Progenitor cell of endocrine pancreas (in vitro differentiated cells): ENCODE data around the gene LRMDA. TPM values are rescaled to one million over a fixed set of nuclear protein-coding genes. Genes with fewer than 3 reads are reported as not detected.

Experiments
- DNase-seq: peaks from one replicate; pipeline ENCODE4 v3.0.0; 2021; ENCODE audit warnings: low spot score; ENCODE audit not compliant: unreplicated experiment
- H3K27ac Mint-ChIP-seq: 2 replicates; pipeline ENCODE4 v1.8.0; 2021; ENCODE audit warnings: mild to moderate bottlenecking, moderate library complexity, mixed read lengths
- H3K27me3 Mint-ChIP-seq: 2 replicates; pipeline ENCODE4 v1.8.0; 2021; ENCODE audit warnings: mixed read lengths
- H3K36me3 Mint-ChIP-seq: 2 replicates; pipeline ENCODE4 v1.8.0; 2022; ENCODE audit warnings: mixed read lengths; ENCODE audit not compliant: insufficient read depth
- H3K4me1 Mint-ChIP-seq: 2 replicates; pipeline ENCODE4 v1.8.0; 2021; ENCODE audit warnings: low read depth, mixed read lengths
- H3K4me3 Mint-ChIP-seq: 2 replicates; pipeline ENCODE4 v1.8.0; 2021; ENCODE audit warnings: low read depth, mild to moderate bottlenecking, moderate library complexity, mixed read lengths
- H3K9me3 Mint-ChIP-seq: 2 replicates; pipeline ENCODE4 v1.8.0; 2021; ENCODE audit warnings: low read depth, mixed read lengths
- total RNA-seq: library from RNA; stranded (reverse); gene quantifications from 2 replicates; pipeline ENCODE4 v1.2.1, GENCODE V29; 2021
- TF ChIP-seq, protein P1 (sequence below): fragments of 200-600 bp; sonication (generic); IDR thresholded peaks from one replicate; pipeline ENCODE4 v1.5.0; 2021; ENCODE audit warnings: antibody characterized with exemption, mild to moderate bottlenecking; ENCODE audit not compliant: unreplicated experiment

Gene LRMDA
- total RNA-seq, 1 donor from 2014 or later = 6.5 TPM

DNA sequence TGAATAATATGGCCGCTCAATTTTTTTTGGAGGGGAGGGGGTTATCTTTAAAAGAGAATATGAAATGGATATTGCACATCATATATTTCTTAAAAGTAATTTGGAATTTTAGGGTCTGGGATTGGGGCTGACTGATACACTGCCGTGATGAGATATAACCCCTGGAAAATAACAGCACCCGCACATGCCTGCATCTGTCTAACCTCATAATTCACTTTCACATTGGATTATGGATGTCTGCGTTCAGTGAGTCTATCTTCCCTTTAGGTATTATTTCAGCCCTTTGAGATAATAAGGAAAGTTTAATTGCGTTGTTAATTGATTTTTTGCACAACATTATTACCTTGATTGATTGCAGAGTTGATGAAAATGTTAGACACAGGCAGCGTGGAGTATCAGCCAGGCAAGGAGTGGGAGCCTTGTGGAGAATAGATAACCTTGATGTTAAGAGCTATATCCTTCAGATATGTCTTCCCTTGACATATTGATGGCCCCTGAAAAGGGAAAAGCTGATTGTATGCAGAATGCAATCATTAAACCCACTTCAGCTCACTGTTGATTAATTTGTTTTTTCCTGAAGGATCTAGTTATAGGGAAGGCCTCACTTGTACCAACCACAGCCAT, 1111.0 kb downstream of the LRMDA start:
- H3K4me3 Mint-ChIP-seq = no peak overlapping the region
- H3K4me1 Mint-ChIP-seq = peaks cover 8% of the 10 kb centered on the region
- no peak for DNase-seq
- TF ChIP-seq, protein P1, sequence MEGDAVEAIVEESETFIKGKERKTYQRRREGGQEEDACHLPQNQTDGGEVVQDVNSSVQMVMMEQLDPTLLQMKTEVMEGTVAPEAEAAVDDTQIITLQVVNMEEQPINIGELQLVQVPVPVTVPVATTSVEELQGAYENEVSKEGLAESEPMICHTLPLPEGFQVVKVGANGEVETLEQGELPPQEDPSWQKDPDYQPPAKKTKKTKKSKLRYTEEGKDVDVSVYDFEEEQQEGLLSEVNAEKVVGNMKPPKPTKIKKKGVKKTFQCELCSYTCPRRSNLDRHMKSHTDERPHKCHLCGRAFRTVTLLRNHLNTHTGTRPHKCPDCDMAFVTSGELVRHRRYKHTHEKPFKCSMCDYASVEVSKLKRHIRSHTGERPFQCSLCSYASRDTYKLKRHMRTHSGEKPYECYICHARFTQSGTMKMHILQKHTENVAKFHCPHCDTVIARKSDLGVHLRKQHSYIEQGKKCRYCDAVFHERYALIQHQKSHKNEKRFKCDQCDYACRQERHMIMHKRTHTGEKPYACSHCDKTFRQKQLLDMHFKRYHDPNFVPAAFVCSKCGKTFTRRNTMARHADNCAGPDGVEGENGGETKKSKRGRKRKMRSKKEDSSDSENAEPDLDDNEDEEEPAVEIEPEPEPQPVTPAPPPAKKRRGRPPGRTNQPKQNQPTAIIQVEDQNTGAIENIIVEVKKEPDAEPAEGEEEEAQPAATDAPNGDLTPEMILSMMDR = no peak
- H3K36me3 Mint-ChIP-seq = no peaks in the 10 kb centered on the region
- peaks cover 27% of the 10 kb centered on the region for H3K27me3 Mint-ChIP-seq
- H3K27ac Mint-ChIP-seq = peak overlapping the region; percentile 40
- no peaks in the 10 kb centered on the region for H3K9me3 Mint-ChIP-seq

DNA sequence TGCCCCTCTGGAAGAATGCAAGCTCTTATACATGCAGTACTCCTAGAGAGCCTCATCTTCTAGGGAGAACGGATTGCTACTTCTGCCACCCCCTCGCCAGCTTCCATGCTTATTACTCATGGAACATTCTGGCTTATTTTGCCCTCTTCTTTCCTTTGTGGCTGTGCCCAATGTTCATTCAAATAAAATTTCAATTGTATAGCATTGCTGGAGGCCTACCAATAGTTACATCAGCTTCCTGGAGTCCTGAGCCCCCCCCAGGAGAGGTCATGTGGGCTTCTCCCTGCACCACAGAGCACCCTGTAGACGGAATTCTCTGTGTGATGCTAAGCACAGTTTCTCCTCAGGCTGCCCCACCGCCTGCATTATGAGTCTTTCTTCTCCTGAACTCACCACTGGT, 1112.2 kb downstream of the LRMDA start:
- Mint-ChIP-seq H3K9me3 (no peaks in the 10 kb centered on the region), H3K4me1 (peaks cover 8% of the 10 kb centered on the region), H3K36me3 (no peaks in the 10 kb centered on the region), H3K4me3 (no peak overlapping the region), H3K27ac (no peak overlapping the region), H3K27me3 (peaks cover 35% of the 10 kb centered on the region)
- TF ChIP-seq, protein P1 = no peak
- DNase-seq = no peak

DNA sequence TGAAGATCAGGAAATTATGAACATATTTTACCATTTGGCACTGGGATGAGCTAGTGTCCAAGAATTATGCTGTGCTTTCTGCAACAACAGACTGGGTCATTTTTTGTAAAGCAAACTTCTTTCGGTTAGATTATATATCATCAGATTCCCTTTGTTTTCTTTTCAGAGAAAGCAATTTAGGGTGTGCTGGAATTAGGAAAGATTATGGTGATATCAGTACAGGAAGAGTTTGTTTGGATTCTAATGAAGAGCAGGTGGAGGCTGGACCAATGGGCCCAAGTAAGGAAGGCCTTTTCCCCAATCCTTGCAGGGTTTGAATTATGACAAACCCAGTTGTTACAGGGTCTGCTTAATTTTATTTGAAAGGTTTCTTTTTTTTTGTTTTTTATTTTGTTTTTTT, 1113.4 kb downstream of the LRMDA start:
- no peak overlapping the region for H3K4me3 Mint-ChIP-seq
- H3K27ac Mint-ChIP-seq = no peak overlapping the region
- peaks cover 7% of the 10 kb centered on the region for H3K4me1 Mint-ChIP-seq
- no peak for DNase-seq
- H3K27me3 Mint-ChIP-seq = peaks cover 37% of the 10 kb centered on the region
- TF ChIP-seq, protein P1 = no peak
- no peaks in the 10 kb centered on the region for H3K9me3 Mint-ChIP-seq
- no peaks in the 10 kb centered on the region for H3K36me3 Mint-ChIP-seq

DNA sequence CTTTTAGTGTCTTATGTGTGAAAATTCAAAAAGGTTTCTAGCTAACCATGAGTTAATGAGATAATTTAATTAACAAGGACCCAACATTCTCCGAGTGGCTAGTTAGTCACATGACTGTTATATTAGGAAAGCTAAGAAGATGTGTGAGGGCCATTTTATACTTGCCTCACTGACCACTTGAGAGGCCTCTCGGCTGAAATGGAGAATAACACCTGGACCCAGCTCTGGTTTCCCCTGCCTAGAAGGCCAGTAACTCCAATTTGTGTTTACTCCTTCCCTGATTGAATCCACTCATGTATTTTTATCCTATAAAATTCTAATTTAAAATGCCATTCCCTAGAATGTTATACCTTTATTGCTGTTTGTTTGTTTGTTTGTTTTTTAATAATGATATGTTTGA, 1115.0 kb downstream of the LRMDA start:
- H3K4me3 Mint-ChIP-seq = no peak overlapping the region
- H3K4me1 Mint-ChIP-seq = peaks cover 7% of the 10 kb centered on the region
- DNase-seq = no peak
- TF ChIP-seq, protein P1 = no peak
- no peak overlapping the region for H3K27ac Mint-ChIP-seq
- peaks cover 35% of the 10 kb centered on the region for H3K27me3 Mint-ChIP-seq
- H3K9me3 Mint-ChIP-seq = no peaks in the 10 kb centered on the region
- H3K36me3 Mint-ChIP-seq = no peaks in the 10 kb centered on the region

DNA sequence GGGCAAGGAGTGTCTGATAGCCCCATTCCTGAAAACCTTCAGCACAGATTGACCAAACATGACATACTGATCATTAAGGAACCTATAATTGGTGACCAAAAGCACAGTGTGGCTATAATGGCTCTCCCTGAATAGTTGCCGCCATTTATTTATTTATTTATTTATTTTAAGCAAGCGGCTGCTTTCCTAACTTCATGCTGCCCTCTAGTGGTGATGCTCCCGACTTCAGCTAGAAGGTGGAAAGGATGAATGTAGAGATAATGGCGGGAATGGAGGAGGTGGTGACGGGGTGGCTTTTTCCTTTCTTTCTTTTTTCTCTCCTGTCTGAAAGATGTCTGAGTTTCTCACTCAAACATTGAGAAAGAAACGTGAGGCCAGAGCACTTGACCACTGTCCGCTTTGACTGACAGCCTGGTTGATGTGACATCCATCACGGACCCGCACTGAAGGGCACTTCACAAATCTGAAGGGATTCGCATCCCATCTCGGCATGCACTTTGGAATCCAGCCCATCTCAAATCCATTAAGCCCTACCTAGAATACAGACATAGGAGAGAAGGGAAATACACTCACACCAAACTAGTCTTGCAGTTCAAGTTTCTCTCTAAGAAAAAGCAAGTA, 1116.0 kb downstream of the LRMDA start:
- TF ChIP-seq, protein P1 = peak; percentile 86
- Mint-ChIP-seq H3K27ac (no peak overlapping the region), H3K27me3 (peaks cover 35% of the 10 kb centered on the region), H3K9me3 (no peaks in the 10 kb centered on the region), H3K36me3 (no peaks in the 10 kb centered on the region), H3K4me3 (no peak overlapping the region), H3K4me1 (peaks cover 6% of the 10 kb centered on the region)
- DNase-seq = peak; percentile 72
